SK-N-SH (cell line): ENCODE measurements around the gene BCAS3. TPM values are rescaled to one million over a fixed set of nuclear protein-coding genes. Genes with fewer than 3 reads are reported as not detected.

ENCODE experiments used
- CTCF ChIA-PET: fragments of 300-600, 350-600 bp; formaldehyde crosslinking; extraction: SDS; loops from one replicate; lab custom pipeline; 2021; lab: Yijun Ruan, JAX
- POLR2A ChIA-PET: fragments of 350-600 bp; sonication (Branson Sonifier 250); formaldehyde crosslinking; extraction: SDS; loops from one replicate; lab custom pipeline; 2020; ENCODE audit warnings: antibody characterized with exemption, inconsistent platforms; lab: Yijun Ruan, JAX
- DNase-seq: peaks from one replicate; pipeline ENCODE4 v3.0.0; 2012
- H2AFZ ChIP-seq: fragments of 200-600 bp; sonication (generic); 2 replicates; pipeline ENCODE4 v1.8.1; 2016; ENCODE audit warnings: antibody characterized with exemption, mild to moderate bottlenecking, low read depth
- H3F3A ChIP-seq: fragments of 200-600 bp; sonication (generic); replicated peaks from 2 replicates; pipeline ENCODE3; 2016; ENCODE audit warnings: antibody characterized with exemption, mild to moderate bottlenecking; ENCODE audit not compliant: insufficient read depth
- H3K27ac ChIP-seq, 2 experiments: fragments of 200-500 bp in 1 of 2; fragments of 200-600 bp in 1 of 2; sonication (Bioruptor generic) in 1 of 2; sonication (generic), shearing (Covaris generic) in 1 of 2; 2 replicates each; pipeline versions ENCODE4 v1.5.1 to v1.6.1; 2014 to 2016; ENCODE audit warnings: low read depth in 2 of 2, inconsistent platforms in 1 of 2, low read length in 1 of 2, mild to moderate bottlenecking in 1 of 2, mixed read lengths in 1 of 2
- H3K27me3 ChIP-seq: fragments of 200-600 bp; sonication (generic), shearing (Covaris generic); 2 replicates; pipeline ENCODE4 v1.6.1; 2016; ENCODE audit warnings: mixed run types; ENCODE audit not compliant: insufficient read depth
- H3K36me3 ChIP-seq, 2 experiments: fragments of 200-500 bp in 1 of 2; fragments of 200-600 bp in 1 of 2; sonication (Bioruptor generic) in 1 of 2; sonication (generic) in 1 of 2; replicated peaks in 1 of 2; 2 replicates each; pipeline versions ENCODE3 to v1.5.1; 2014 to 2016; ENCODE audit warnings: low read length in 1 of 2, mild to moderate bottlenecking in 1 of 2; ENCODE audit not compliant: insufficient read depth in 2 of 2, control insufficient read depth in 1 of 2
- H3K4me1 ChIP-seq, 2 experiments: fragments of 200-500 bp in 1 of 2; fragments of 200-600 bp in 1 of 2; sonication (Bioruptor generic) in 1 of 2; sonication (generic), shearing (Covaris generic) in 1 of 2; 2 replicates each; pipeline versions ENCODE4 v1.5.1 to v1.6.1; 2014 to 2016; ENCODE audit warnings: low read depth in 1 of 2, low read length in 1 of 2, mixed run types in 1 of 2; ENCODE audit not compliant: insufficient read depth in 2 of 2, control insufficient read depth in 1 of 2
- H3K4me2 ChIP-seq: fragments of 200-600 bp; sonication (generic), shearing (Covaris generic); 2 replicates; pipeline ENCODE4 v1.6.1; 2017; ENCODE audit warnings: mixed run types
- H3K4me3 ChIP-seq, 2 experiments: fragments of 200-500 bp in 1 of 2; fragments of 200-600 bp in 1 of 2; sonication (Bioruptor generic) in 1 of 2; sonication (generic), shearing (Covaris generic) in 1 of 2; 2 replicates each; pipeline versions ENCODE4 v1.5.1 to v1.8.1; 2014 to 2016; ENCODE audit warnings: low read depth in 2 of 2, inconsistent platforms in 1 of 2, low read length in 1 of 2, mild to moderate bottlenecking in 1 of 2, mixed read lengths in 1 of 2, moderate library complexity in 1 of 2
- H3K79me2 ChIP-seq: fragments of 200-600 bp; sonication (generic); 2 replicates; pipeline ENCODE4 v1.8.1; 2017; ENCODE audit warnings: mild to moderate bottlenecking; ENCODE audit not compliant: insufficient read depth
- H3K9ac ChIP-seq: fragments of 200-600 bp; sonication (generic); 2 replicates; pipeline ENCODE4 v1.6.1; 2017; ENCODE audit warnings: mixed run types
- H3K9me2 ChIP-seq: fragments of 200-600 bp; sonication (generic); 2 replicates; pipeline ENCODE4 v1.6.1; 2017; ENCODE audit warnings: mixed run types
- H3K9me3 ChIP-seq: fragments of 200-600 bp; sonication (generic); 2 replicates; pipeline ENCODE4 v1.6.1; 2017; ENCODE audit warnings: mixed run types, mild to moderate bottlenecking, moderate library complexity
- H4K20me1 ChIP-seq: fragments of 200-600 bp; sonication (generic); 2 replicates; pipeline ENCODE4 v1.6.1; 2017; ENCODE audit warnings: mild to moderate bottlenecking, mixed run types; ENCODE audit not compliant: insufficient read depth
- CHD2 ChIP-seq: fragments of 150-350 bp; IDR thresholded peaks from 2 replicates; pipeline ENCODE4 v1.6.1; 2018; ENCODE audit warnings: low read length; ENCODE audit not compliant: partially characterized antibody
- CTCF ChIP-seq: fragments of 200-600 bp; sonication (generic); IDR thresholded peaks from 2 replicates; pipeline ENCODE4 v1.6.1; 2017; ENCODE audit warnings: antibody characterized with exemption, mild to moderate bottlenecking, moderate library complexity
- FOXJ3 ChIP-seq: sonication (generic); formaldehyde crosslinking; IDR thresholded peaks from 2 replicates; pipeline ENCODE4 v1.5.1; 2020; ENCODE audit warnings: mild to moderate bottlenecking, missing genetic modification reagents
- MXI1 ChIP-seq: IDR thresholded peaks from 2 replicates; pipeline ENCODE4 v1.6.1; 2012; ENCODE audit warnings: mild to moderate bottlenecking, low read depth, low read length, improper control_type of control experiment
- RAD21 ChIP-seq: IDR thresholded peaks from 2 replicates; pipeline ENCODE4 v1.6.1; 2012; ENCODE audit warnings: mild to moderate bottlenecking, low read length
- RFX5 ChIP-seq: IDR thresholded peaks from 2 replicates; pipeline ENCODE4 v1.6.1; 2012; ENCODE audit warnings: mild to moderate bottlenecking, improper control_type of control experiment, low read length
- RXRA ChIP-seq: IDR thresholded peaks from 2 replicates; pipeline ENCODE4 v1.4.0; 2012; ENCODE audit warnings: low read depth, mild to moderate bottlenecking, borderline replicate concordance
- USF1 ChIP-seq: IDR thresholded peaks from 2 replicates; pipeline ENCODE4 v1.4.0; 2012; ENCODE audit warnings: low read depth, borderline replicate concordance
- USF2 ChIP-seq: fragments of 150-350 bp; IDR thresholded peaks from 2 replicates; pipeline ENCODE4 v1.6.1; 2017; ENCODE audit warnings: antibody characterized with exemption, low read length, low read depth, borderline replicate concordance
- WGBS: methylation state at CpG from one replicate; pipeline ENCODE4 v1.1.6; 2017; ENCODE audit warnings: low lambda C conversion rate; 5-methylcytosine and 5-hydroxymethylcytosine counted together
- polyA plus RNA-seq, 3 experiments: library from polyadenylated mRNA; depleted of rRNA; stranded (reverse); fragments of >200 nt; gene quantifications; 2 replicates each; pipeline ENCODE4 v1.2.3, GENCODE V29; 2012

Gene BCAS3
- polyA plus RNA-seq, 1 of the 3 experiments (the other 2 are of a cell fraction) = 5.9 TPM

GRCh38 chr17:60947543-60947942, 269.9 kb downstream of the BCAS3 start:
- H3K4me2 ChIP-seq = no peak overlapping the region
- peak overlapping the region in 1 of 2 experiments; percentile 8; a peak in 1 of 4 replicates for H3K27ac ChIP-seq
- H3K4me1 ChIP-seq = peaks cover 3 to 4% of the 10 kb centered on the region in 2 experiments; a peak in 2 of 4 replicates
- H3K9me3 ChIP-seq = no peaks in the 10 kb centered on the region
- H4K20me1 ChIP-seq = no peaks in the 10 kb centered on the region
- peak; percentile 32 for DNase-seq
- H3K9me2 ChIP-seq = no peaks in the 10 kb centered on the region
- peaks cover 14% of the 10 kb centered on the region for H3F3A ChIP-seq
- TF ChIP-seq RAD21 (peak; percentile 11; the same call in 1 of the 2 replicates), CTCF (no peak)
- POLR2A ChIA-PET = no interaction called here
- CTCF ChIA-PET = interaction anchor here (0.9 to 1.8 kb wide), 5 partner anchors 24 to 227 kb away, joined by 3 to 9 read pairs (median 5); no protein-coding TSS in a partner anchor
- no peak overlapping the region for H3K9ac ChIP-seq
- no peaks in the 10 kb centered on the region for H3K36me3 ChIP-seq
- no peaks in the 10 kb centered on the region for H3K27me3 ChIP-seq
- no peaks in the 10 kb centered on the region for H3K79me2 ChIP-seq
- no peak overlapping the region for H3K4me3 ChIP-seq
- 98% methylated on average over 3 of the region's 3 CpGs for WGBS
- H2AFZ ChIP-seq = no peak overlapping the region

GRCh38 chr17:60952747-60953146, 275.1 kb downstream of the BCAS3 start:
- ChIA-PET CTCF (interaction anchor here (0.6 to 1.4 kb wide), 4 partner anchors 13 to 218 kb away, joined by 3 to 7 read pairs (median 4); no protein-coding TSS in a partner anchor), POLR2A (no interaction called here)
- no peak for DNase-seq
- H3K36me3 ChIP-seq = no peaks in the 10 kb centered on the region
- no peaks in the 10 kb centered on the region for H3K9me2 ChIP-seq
- H3K4me2 ChIP-seq = no peak overlapping the region
- H3K27me3 ChIP-seq = no peaks in the 10 kb centered on the region
- no peaks in the 10 kb centered on the region for H4K20me1 ChIP-seq
- no peak for TF ChIP-seq RFX5
- no peak for TF ChIP-seq FOXJ3
- TF ChIP-seq RAD21 = no peak
- TF ChIP-seq CHD2 = no peak
- H3K79me2 ChIP-seq = no peaks in the 10 kb centered on the region
- H3K27ac ChIP-seq = no peak overlapping the region
- WGBS = 83% methylated on average over 3 of the region's 3 CpGs
- no peak overlapping the region for H2AFZ ChIP-seq
- no peaks in the 10 kb centered on the region for H3K4me1 ChIP-seq
- H3K4me3 ChIP-seq = no peak overlapping the region
- H3K9me3 ChIP-seq = peaks cover 9% of the 10 kb centered on the region; the same call in 1 of the 2 replicates
- no peaks in the 10 kb centered on the region for H3F3A ChIP-seq
- H3K9ac ChIP-seq = no peak overlapping the region

- peaks cover 12% of the 10 kb centered on the region; the same call in 1 of the 2 replicates for H3K9me3 ChIP-seq
- no peak for TF ChIP-seq USF1
- no peak for TF ChIP-seq USF2
- no peak for TF ChIP-seq MXI1
- no peak for TF ChIP-seq RXRA
- TF ChIP-seq, all 33 proteins: peak for 0
- Histone ChIP-seq H3K9me2 (no peaks in the 10 kb centered on the region), H3K4me3 (no peak overlapping the region), H3K4me1 (no peaks in the 10 kb centered on the region), H3F3A (no peaks in the 10 kb centered on the region), H3K4me2 (no peak overlapping the region), H3K27ac (no peak overlapping the region), H3K36me3 (no peaks in the 10 kb centered on the region), H3K9ac (no peak overlapping the region), H2AFZ (no peak overlapping the region), H4K20me1 (no peaks in the 10 kb centered on the region), H3K79me2 (no peaks in the 10 kb centered on the region), H3K27me3 (no peaks in the 10 kb centered on the region)
- no peak for DNase-seq
- POLR2A ChIA-PET = no interaction called here
- 75% methylated on average over 2 of the region's 2 CpGs for WGBS
- CTCF ChIA-PET = interaction anchor here (2.6 kb wide), 1 partner anchor 13 kb away, joined by 8 read pairs; no protein-coding TSS in a partner anchor
Measured at GRCh38 chr17:60959011-60959410, 281.4 kb downstream of the BCAS3 start.
